Activated CD4-positive, alpha-beta T cell treated with anti-CD3 and anti-CD28 coated beads, Interleukin-2, Interleukin-6, amounts not matched to agents 100 ng/mL and 50 ng/mL, durations not matched to agents 16 hours and 8 hours (primary cell): ENCODE results near the gene CBL.

Experiments
- DNase-seq: peaks from one replicate; pipeline ENCODE4 v3.0.0-alpha.2; 2020

Gene CBL

DNA sequence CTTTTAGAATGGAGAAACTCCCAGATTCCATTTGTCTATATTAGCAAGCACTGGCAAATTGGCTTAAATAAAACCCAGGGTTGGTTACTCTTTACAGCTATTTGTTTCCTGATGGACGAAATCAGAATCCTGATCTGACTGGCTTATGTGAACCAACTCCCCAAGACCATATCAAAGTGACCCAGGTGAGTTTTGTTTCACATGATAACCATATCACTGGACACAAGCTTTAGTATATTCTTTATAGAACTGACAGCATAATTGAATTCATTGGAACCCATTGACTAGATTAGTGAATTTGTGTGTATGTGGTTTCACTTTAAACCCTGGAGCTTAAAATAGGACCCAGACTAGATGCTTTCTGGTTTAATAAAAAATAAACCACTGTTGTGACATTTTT, 71.5 kb downstream of the CBL start:
- DNase-seq, result no peak

GRCh38 chr11:119282495-119282894, 76.4 kb downstream of the CBL start:
- no peak for DNase-seq

DNA sequence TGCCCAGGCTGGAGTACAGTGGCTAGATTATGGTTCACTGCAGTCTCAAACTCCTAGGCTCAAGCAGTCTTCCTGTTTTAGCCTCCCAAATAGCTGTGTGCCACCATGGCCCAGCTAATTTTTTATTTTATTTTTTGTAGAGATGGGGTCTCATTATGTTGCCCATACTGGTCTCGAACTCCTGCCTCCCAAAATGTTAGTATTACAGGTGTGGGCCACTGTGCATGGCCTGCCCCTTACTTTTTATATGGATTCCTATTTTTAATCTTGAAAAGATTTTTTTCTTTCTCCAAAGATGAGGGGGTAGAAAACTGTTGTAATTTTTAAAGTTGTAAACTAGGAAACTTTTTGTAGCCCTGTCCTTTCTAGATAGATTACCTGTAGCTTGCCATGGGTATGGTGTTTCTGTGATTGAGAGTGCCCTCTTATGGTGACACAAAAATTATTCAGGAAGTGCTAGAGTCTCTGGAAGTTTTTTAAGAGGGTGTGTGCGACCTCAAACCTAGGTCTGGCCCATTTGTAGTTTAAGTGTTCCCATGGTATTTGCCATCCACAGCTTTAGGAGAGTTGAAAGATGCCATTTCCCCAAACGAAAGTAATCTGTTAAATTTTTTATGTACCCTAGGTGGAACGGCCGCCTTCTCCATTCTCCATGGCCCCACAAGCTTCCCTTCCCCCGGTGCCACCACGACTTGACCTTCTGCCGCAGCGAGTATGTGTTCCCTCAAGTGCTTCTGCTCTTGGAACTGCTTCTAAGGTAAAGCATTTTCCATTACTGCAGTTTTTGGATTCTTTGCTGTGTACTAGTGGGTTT, 78.4 kb downstream of the CBL start:
- DNase-seq, result peak; percentile 52

DNA sequence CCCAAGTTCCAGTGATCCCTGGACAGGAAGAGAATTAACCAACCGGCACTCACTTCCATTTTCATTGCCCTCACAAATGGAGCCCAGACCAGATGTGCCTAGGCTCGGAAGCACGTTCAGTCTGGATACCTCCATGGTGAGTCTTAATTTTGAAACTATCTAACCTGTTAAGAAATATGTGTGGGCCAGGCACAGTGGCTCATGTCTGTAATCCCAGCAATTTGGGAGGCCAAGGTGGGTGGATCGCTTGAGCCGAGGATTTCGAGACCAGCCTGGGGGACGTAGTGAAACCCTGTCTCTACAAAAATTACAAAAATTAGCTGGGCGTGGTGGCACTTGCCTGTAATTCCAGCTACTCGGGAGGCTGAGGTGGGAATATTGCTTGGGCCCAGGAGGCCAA, 79.3 kb downstream of the CBL start:
- no peak for DNase-seq

DNA sequence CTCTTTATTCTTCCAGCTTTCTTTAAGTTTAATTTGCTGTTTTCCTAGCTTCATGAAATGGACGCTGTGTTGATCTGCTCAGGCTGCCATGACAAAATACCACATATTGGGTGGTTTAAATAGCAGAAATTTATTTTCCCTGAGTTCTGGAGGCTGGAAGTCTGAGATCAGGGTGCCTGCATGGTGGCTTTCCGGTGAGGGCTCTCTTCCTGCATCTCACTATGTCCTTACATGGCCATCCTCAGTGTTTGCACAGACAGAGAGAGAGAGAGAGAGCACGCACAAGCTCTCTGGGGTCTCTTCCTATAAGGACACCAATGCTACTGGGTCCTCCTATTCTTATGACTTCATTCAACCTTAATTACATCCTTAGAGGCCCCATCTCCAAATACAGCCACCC, 82.1 kb downstream of the CBL start:
- DNase-seq, result no peak

DNA sequence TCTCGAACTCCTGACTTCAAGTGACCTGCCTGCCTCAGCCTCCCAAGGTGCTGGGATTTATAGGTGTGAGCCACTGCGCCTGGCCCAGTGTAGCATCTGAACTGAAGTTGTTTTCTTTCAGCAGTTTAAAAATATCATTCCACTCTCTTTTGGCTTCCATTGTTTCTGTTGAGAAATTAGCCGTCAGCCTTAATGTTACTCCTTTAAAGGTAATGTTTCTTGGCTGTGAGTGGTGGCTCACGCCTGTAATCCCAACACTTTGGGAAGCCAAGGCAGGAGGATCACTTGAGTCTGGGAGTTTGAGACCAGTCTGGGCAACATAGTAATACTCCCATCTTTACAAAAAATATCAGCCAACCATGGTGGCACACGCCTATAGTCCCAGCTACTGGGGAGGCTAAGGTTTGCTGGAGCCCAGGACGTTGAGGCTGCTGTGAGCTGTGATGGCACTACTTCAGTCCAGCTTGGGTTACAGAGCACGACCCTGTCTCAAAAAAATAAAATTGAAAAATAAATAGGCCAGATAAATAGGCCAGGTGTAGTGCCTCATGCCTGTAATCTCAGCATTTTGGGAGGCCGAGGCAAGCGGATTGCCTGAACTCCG, 84.9 kb downstream of the CBL start:
- DNase-seq, result no peak

- DNase-seq, result no peak
These were observed 87.3 kb downstream of the CBL start for GRCh38 chr11:119293461-119293860.

GRCh38 chr11:119295178-119295577, 89.0 kb downstream of the CBL start:
- DNase-seq, result no peak

GRCh38 chr11:119297938-119298337, 91.8 kb downstream of the CBL start:
- DNase-seq, result no peak

DNA sequence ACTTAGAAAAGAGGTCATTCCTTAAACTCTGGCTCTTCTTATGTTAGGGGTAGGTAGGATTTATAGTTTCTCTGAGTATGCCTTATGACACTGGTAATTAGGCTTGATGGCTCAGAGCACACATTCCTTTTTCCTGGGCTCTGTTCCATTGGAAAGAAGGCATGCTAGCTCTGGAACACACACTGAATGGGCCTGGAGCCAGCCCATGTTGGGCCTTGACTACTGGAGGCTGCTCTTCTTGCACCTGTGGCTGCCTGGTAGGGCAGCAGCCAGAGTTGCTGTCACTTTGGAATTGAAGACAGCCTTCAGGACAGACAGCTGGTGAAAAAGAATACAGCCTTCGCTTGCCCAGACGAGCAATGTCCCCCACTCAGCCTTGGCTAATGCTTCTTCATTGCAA, 92.6 kb downstream of the CBL start:
- no peak for DNase-seq

DNA sequence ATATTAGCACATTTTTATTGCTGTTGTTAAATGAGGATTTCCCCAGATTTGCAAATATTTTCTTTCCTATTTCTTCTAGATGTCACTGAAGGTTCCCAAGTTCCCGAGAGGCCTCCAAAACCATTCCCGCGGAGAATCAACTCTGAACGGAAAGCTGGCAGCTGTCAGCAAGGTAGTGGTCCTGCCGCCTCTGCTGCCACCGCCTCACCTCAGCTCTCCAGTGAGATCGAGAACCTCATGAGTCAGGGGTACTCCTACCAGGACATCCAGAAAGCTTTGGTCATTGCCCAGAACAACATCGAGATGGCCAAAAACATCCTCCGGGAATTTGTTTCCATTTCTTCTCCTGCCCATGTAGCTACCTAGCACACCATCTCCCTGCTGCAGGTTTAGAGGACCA, 93.3 kb downstream of the CBL start:
- DNase-seq, result no peak

DNA sequence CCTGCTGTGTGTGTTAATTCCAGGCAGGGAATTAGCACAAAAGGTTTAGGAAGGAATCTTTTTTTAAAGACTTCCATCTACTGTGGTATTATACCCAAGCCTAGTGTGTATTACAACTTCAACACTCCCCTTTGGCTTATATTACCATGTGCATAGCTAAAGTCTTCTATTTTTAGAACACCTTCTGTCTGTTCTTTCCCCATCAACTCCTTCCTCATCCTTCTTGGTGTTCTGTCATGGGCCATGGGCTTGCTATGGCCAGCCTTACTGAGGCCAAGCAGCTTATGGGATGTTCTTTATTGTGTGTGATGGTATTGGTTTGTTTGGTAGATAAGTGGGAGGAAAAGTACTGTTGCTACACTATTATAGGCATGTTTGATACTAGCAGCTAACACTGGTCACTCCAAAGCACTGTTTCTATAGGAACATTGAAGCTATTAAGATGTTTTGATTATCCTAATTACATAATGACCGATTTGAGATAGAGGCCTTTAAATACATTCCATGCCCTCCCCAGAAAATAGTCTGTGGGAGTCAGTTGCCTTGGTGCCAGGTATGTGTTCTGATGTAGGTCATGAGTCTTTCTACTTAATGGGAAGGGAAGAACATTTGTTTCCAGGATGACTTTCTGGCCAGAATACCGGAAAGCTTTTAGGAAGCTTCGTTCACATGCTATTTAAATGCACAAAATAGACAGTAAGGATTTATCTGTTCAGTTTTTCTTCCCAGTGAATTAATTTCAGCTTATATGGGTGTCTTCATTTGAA, 94.2 kb downstream of the CBL start:
- DNase-seq, result no peak

DNA sequence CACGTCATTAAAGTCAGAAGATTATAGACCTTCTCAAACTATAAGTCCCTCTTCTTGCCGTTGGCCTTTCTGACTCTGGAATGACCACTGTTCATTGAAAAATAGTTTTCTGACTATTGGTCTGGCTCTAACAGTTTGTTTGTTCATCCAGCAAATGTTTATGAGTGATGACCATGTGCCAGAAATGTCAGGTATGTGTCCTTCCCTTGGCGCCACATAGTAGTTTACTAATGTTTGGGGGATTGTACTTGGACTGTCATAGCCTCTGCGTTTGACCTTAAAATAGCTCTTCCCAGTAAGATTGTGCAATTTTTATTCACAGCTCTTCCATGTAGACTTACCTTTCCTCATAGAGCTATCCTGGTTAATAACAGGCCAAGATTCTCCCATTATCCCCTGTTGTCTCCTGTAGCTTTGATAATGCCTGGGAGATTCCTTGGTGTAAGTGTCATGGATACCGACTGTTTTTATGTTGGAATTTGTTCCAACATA, 97.1 kb downstream of the CBL start:
- DNase-seq, result no peak

- DNase-seq, result no peak
These were observed 99.6 kb downstream of the CBL start for GRCh38 chr11:119305556-119306372.

DNA sequence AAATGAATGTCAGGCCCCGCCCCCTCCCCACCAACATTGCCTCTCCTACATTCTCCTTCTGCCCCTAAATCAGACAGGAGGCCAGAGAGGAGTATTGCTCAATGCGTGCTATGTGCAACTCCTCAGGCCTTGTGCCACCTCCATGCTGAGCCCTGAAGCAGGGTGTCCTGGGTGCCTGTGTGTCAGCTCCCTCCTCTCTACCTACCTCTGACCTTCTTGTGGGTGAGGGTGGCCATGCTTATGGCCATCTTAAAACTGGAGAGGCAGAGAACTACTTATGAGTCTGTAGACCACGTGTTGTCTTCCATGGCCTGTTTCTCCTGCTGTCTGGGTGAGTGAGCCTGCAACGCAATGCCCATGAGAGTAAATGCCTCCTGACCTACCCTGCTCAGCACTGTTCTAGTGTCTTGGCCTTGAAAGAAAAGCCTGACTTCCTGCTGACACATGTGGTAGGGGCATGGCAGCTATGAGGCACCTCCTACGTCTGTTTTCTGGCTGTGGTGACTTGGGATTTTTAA, 100.3 kb downstream of the CBL start:
- DNase-seq, result peak; percentile 42

DNA sequence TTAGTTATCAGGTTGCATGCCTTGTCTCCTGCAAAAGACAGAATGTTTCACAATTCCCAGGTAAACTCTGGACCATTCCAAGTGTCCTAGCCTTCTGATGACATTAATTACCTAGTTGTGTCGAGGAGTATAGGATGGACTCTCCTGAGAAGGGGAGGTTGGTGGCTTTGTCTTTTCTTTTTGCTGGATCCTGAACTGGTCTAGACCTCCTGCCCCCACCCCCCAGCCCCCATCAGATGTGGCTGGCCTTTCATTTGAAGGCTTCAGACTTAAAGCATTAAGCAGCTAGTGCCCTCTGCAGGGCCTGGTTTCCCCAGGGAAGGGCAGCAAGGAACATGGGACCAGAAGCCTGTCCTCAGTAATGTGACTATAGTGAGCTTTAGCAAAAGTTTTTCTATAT, 101.1 kb downstream of the CBL start:
- DNase-seq, result no peak

DNA sequence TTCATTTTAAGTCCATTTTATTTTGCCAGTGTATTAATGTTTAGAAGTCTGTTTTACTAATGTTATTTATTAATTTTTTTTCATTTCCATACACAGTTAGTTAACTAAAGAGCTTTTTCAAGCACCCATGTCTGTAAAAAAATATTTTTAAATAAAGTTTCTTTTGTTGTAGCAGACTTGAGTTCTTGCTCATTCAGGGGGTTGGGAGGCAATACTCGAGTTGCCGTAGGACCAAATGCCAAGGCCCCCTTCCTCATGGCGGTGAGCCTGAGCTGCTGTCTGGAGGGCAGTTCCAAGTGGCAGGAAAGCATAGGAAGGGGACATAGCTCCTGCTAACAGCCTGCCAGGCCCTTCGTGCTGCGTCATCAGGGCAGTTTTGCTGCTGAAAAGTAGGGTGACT, 101.8 kb downstream of the CBL start:
- no peak for DNase-seq

DNA sequence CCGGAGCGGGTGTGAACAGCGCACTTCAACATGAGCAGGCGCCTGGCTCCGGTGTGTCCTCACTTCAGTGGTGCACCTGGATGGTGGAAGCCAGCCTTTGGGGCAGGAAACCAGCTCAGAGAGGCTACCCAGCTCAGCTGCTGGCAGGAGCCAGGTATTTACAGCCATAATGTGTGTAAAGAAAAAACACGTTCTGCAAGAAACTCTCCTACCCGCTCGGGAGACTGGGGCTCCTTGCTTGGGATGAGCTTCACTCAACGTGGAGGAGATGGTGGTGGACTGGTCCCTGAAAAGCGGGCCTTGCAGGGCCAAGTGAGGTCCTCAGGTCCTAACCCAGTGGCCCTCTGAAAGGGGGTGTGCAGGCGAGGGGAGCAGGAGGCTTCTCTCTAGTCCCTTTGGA, 103.3 kb downstream of the CBL start:
- DNase-seq, result no peak

- DNase-seq, result no peak
These were observed 104.0 kb downstream of the CBL start for GRCh38 chr11:119309953-119310681.

GRCh38 chr11:119310682-119311052, 104.5 kb downstream of the CBL start:
- no peak for DNase-seq

- DNase-seq, result no peak
These were observed 108.6 kb downstream of the CBL start for GRCh38 chr11:119314726-119315125.
